Endometrial microvascular endothelial cells (primary cell): ENCODE measurements around the gene TSHZ2. TPM values are rescaled to one million over a fixed set of nuclear protein-coding genes. Genes with fewer than 3 reads are reported as not detected.

Source experiments
- in situ Hi-C: cut with HindIII; loops from 2 replicates; pipeline ENCODE4 v1.10.0; 2017; ENCODE audit warnings: low sequenced_read_pairs, low pct_unique_long_range_greater_than_20kb; ENCODE audit errors: inconsistent ontology term
- total RNA-seq: library from RNA; depleted of rRNA; stranded (reverse); fragments of >200 nt; gene quantifications from one replicate; pipeline ENCODE4 v1.2.3, GENCODE V29; 2015; ENCODE audit errors: inconsistent ontology term

The TSHZ2 gene
- total RNA-seq, 1 donor from 2014 or later = not detected

GRCh38 chr20:53227523-53227922, 255.4 kb downstream of the TSHZ2 start:
- in situ Hi-C loops = no loop called here

GRCh38 chr20:53231061-53231460, 258.9 kb downstream of the TSHZ2 start:
- in situ Hi-C loops = no loop called here

GRCh38 chr20:53237461-53237860, 265.3 kb downstream of the TSHZ2 start:
- in situ Hi-C loops = no loop called here

- in situ Hi-C loops = no loop called here
These were observed 266.0 kb downstream of the TSHZ2 start for GRCh38 chr20:53238121-53238660.

- in situ Hi-C loops = no loop called here
These were observed 271.0 kb downstream of the TSHZ2 start for GRCh38 chr20:53243152-53243551.

GRCh38 chr20:53244711-53245110, 272.6 kb downstream of the TSHZ2 start:
- in situ Hi-C loops = no loop called here

- in situ Hi-C loops = no loop called here
These were observed 273.4 kb downstream of the TSHZ2 start for GRCh38 chr20:53245574-53245973.

GRCh38 chr20:53247468-53248103, 275.4 kb downstream of the TSHZ2 start:
- in situ Hi-C loops = no loop called here

GRCh38 chr20:53250456-53250855, 278.3 kb downstream of the TSHZ2 start:
- in situ Hi-C loops = no loop called here

GRCh38 chr20:53252002-53252401, 279.8 kb downstream of the TSHZ2 start:
- in situ Hi-C loops = no loop called here

- in situ Hi-C loops = no loop called here
These were observed 281.5 kb downstream of the TSHZ2 start for GRCh38 chr20:53253668-53254067.

- in situ Hi-C loops = no loop called here
These were observed 283.0 kb downstream of the TSHZ2 start for GRCh38 chr20:53255102-53255710.

- in situ Hi-C loops = no loop called here
These were observed 286.6 kb downstream of the TSHZ2 start for GRCh38 chr20:53258741-53259140.

- in situ Hi-C loops = no loop called here
These were observed 288.0 kb downstream of the TSHZ2 start for GRCh38 chr20:53260168-53260567.

GRCh38 chr20:53260591-53260990, 288.4 kb downstream of the TSHZ2 start:
- in situ Hi-C loops = no loop called here

GRCh38 chr20:53262365-53262764, 290.2 kb downstream of the TSHZ2 start:
- in situ Hi-C loops = no loop called here

- in situ Hi-C loops = no loop called here
These were observed 291.6 kb downstream of the TSHZ2 start for GRCh38 chr20:53263554-53264438.

GRCh38 chr20:53264604-53265003, 292.4 kb downstream of the TSHZ2 start:
- in situ Hi-C loops = no loop called here

GRCh38 chr20:53265304-53265875, 293.2 kb downstream of the TSHZ2 start:
- in situ Hi-C loops = no loop called here
